Activated B cell treated with CpG ODN at 0.5 μM for 24 hours (primary cell): Measurements from ENCODE around the gene IL1B. TPM values are rescaled to one million over a fixed set of nuclear protein-coding genes. Genes with fewer than 3 reads are reported as not detected.

Experiments
- ATAC-seq: fragments of 200-7000 bp; cut with Tn5 transposase; one replicate; pipeline ENCODE4 v1.10.0; 2021; ENCODE audit warnings: low read depth, mild to moderate bottlenecking, moderate library complexity
- CTCF ChIA-PET: fragments of 350-600 bp; sonication (Branson Sonifier 250); formaldehyde crosslinking; loops from one replicate; lab custom pipeline; 2021; ENCODE audit warnings: antibody characterized with exemption; lab: Charles Lee
- POLR2A ChIA-PET: fragments of 350-600 bp; sonication (Branson Sonifier 250); formaldehyde crosslinking; loops from one replicate; lab custom pipeline; 2021; ENCODE audit warnings: antibody characterized with exemption; lab: Charles Lee
- DNase-seq: peaks from one replicate; pipeline ENCODE4 v3.0.0; 2022
- H3K27ac Mint-ChIP-seq: one replicate; pipeline ENCODE4 v1.8.0; 2020; ENCODE audit warnings: mixed read lengths
- H3K27me3 Mint-ChIP-seq: one replicate; pipeline ENCODE4 v1.8.0; 2021; ENCODE audit warnings: mixed read lengths
- H3K36me3 Mint-ChIP-seq: one replicate; pipeline ENCODE4 v1.8.0; 2021; ENCODE audit warnings: low read depth, mixed read lengths
- H3K4me1 Mint-ChIP-seq: one replicate; pipeline ENCODE4 v1.8.0; 2021; ENCODE audit warnings: mixed read lengths
- H3K4me3 Mint-ChIP-seq: one replicate; pipeline ENCODE4 v1.8.0; 2020; ENCODE audit warnings: mild to moderate bottlenecking, mixed read lengths
- H3K9me3 Mint-ChIP-seq: one replicate; pipeline ENCODE4 v1.8.0; 2020; ENCODE audit warnings: mixed read lengths
- CTCF ChIP-seq: fragments of 200-600 bp; IDR thresholded peaks from one replicate; pipeline ENCODE4 v1.8.0; 2022; ENCODE audit warnings: antibody characterized with exemption, mild to moderate bottlenecking
- intact Hi-C: fragments of 100-400 bp; cut with micrococcal nuclease; formaldehyde crosslinking; loops from one replicate; pipeline ENCODE4 v1.15.1; 2024
- total RNA-seq: library from RNA; stranded (reverse); gene quantifications from 2 replicates; pipeline ENCODE4 v1.2.3, GENCODE V29; 2022

IL1B gene
- total RNA-seq, 1 donor from 2014 or later, result 0.53 TPM

- Mint-ChIP-seq H3K27ac (peak overlapping the region; percentile 10), H3K4me3 (no peak overlapping the region), H3K9me3 (no peaks in the 10 kb centered on the region), H3K27me3 (no peaks in the 10 kb centered on the region), H3K4me1 (peaks cover 54% of the 10 kb centered on the region), H3K36me3 (no peaks in the 10 kb centered on the region)
- TF ChIP-seq CTCF, result no peak
- intact Hi-C loops, result loop anchor here (5.0 kb wide), 1 partner anchor 34 kb away; no protein-coding TSS in a partner anchor
- DNase-seq (no peak), ATAC-seq (no peak)
- POLR2A ChIA-PET, result interaction anchor here (1.0 to 1.6 kb wide), 2 partner anchors 31 to 45 kb away, joined by 4 to 6 read pairs; no protein-coding TSS in a partner anchor
- CTCF ChIA-PET, result interaction anchor here (0.6 to 1.6 kb wide), 2 partner anchors 49 to 949 kb away, joined by 3 to 4 read pairs; no protein-coding TSS in a partner anchor
These were observed 417 bp downstream of the IL1B start for GRCh38 chr2:112836163-112836560.

GRCh38 chr2:112835536-112836162 lies 930 bp downstream of the IL1B start:
- CTCF ChIA-PET, result interaction anchor here (0.6 to 1.7 kb wide), 3 partner anchors 49 to 948 kb away, joined by 3 to 4 read pairs (median 3); no protein-coding TSS in a partner anchor
- Mint-ChIP-seq H3K36me3 (no peaks in the 10 kb centered on the region), H3K27ac (no peak overlapping the region)

GRCh38 chr2:112835061-112835501 lies 1.5 kb downstream of the IL1B start:
- H3K27me3 Mint-ChIP-seq, result no peaks in the 10 kb centered on the region
- ChIA-PET CTCF (interaction anchor here (0.8 to 1.7 kb wide), 3 partner anchors 46 to 86 kb away, joined by 3 to 4 read pairs (median 4); no protein-coding TSS in a partner anchor), POLR2A (no interaction called here)
- ATAC-seq, result no peak
- H3K36me3 Mint-ChIP-seq, result no peaks in the 10 kb centered on the region
- no peak overlapping the region for H3K4me3 Mint-ChIP-seq
- H3K4me1 Mint-ChIP-seq, result peaks cover 46% of the 10 kb centered on the region
- DNase-seq, result no peak
- no peak overlapping the region for H3K27ac Mint-ChIP-seq
- intact Hi-C loops, result loop anchor here (5.0 kb wide), 1 partner anchor 33 kb away; no protein-coding TSS in a partner anchor
- H3K9me3 Mint-ChIP-seq, result no peaks in the 10 kb centered on the region
- TF ChIP-seq CTCF, result no peak

More at GRCh38 chr2:112835536-112836162, 930 bp downstream of the IL1B start:
- DNase-seq (no peak), ATAC-seq (no peak)
- TF ChIP-seq CTCF, result no peak
- no peak overlapping the region for H3K4me3 Mint-ChIP-seq
- no peaks in the 10 kb centered on the region for H3K9me3 Mint-ChIP-seq
- H3K4me1 Mint-ChIP-seq, result peaks cover 51% of the 10 kb centered on the region
- POLR2A ChIA-PET, result interaction anchor here (1.0 to 1.6 kb wide), 2 partner anchors 30 to 45 kb away, joined by 4 to 6 read pairs; no protein-coding TSS in a partner anchor
- no peaks in the 10 kb centered on the region for H3K27me3 Mint-ChIP-seq
- intact Hi-C loops, result loop anchor here (5.0 kb wide), 1 partner anchor 33 kb away; no protein-coding TSS in a partner anchor

- no peak for DNase-seq
- ChIA-PET CTCF (interaction anchor here (0.8 to 1.7 kb wide), 2 partner anchors 47 to 86 kb away, joined by 3 to 4 read pairs; no protein-coding TSS in a partner anchor), POLR2A (no interaction called here)
- Mint-ChIP-seq H3K4me1 (peaks cover 40% of the 10 kb centered on the region), H3K9me3 (no peaks in the 10 kb centered on the region), H3K27ac (no peak overlapping the region), H3K4me3 (no peak overlapping the region), H3K27me3 (no peaks in the 10 kb centered on the region), H3K36me3 (no peaks in the 10 kb centered on the region)
- intact Hi-C loops, result loop anchor here (5.0 kb wide), 1 partner anchor 32 kb away; no protein-coding TSS in a partner anchor
- ATAC-seq, result no peak
- no peak for TF ChIP-seq CTCF
These were observed 2.1 kb downstream of the IL1B start for GRCh38 chr2:112834396-112835037.
